GM19455 (cell line): ENCODE results near the gene ARHGEF38.
"Not testable (repeated sequence)": the region's sequence is repeated elsewhere in the genome, so short reads cannot be mapped to it uniquely, and the experiment has no call there.

ENCODE experiments used
- ATAC-seq: cut with Tn5 transposase; IDR thresholded peaks from one replicate; pipeline ENCODE4 v1.9.1; 2021; ENCODE audit not compliant: unreplicated experiment

The ARHGEF38 gene

DNA sequence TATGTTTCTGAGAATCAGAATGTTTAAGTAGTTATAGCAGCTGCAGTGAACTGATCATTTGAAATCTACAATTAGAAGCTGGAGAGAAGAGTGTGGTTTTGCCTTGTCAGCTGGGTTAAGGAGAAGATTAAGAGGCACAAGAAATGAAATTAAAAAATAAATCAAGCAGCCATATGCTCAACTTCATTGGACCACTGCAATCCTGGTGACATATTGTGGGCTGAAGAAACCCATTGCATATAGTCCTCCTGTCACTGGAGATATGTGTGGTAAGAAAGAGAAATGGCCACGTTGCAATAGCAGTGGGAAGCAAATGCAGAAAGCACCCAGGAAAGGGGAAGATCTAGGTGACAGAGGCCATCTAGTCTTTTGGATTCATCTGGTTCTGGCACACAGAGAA is 93.0 kb downstream of the ARHGEF38 start:
- no peak for ATAC-seq

DNA sequence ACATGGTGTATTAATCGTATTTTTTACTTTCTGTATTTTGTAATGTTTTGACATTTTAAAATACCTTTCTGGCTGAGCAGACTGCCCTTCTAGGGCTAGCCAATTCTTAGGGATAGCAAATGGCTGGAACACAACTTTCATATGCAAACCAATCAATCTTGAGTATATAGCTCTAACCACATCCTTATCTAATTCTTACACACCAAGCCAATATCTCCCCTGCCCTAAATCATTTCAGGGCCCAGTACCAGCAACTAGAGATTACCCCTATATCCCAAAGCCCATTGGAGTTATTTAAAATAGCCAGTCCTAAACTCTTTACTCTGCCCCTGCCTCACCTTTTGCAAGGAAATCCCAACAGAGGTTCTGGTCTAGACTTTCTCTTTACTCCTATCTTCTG is 97.8 kb downstream of the ARHGEF38 start:
- ATAC-seq, result no peak

DNA sequence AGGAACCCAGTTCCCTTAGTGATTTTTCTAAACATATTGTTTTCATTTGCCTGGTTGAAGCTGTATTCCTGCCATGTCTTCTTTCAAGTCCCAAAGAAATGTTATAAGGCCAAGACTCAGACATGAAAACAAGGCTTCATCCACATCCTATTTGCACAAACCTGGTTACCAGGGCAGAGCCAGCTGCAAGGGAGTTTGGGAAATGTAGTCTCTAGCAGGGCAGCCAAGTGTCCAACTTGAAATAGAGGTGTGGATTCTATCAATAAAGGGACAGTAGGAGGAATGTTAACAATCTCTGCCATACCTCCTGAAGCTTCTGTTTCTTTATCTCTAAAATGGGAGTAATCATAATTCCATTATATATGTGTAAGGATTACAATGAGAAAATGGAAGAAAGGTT is 99.5 kb downstream of the ARHGEF38 start:
- no peak for ATAC-seq

DNA sequence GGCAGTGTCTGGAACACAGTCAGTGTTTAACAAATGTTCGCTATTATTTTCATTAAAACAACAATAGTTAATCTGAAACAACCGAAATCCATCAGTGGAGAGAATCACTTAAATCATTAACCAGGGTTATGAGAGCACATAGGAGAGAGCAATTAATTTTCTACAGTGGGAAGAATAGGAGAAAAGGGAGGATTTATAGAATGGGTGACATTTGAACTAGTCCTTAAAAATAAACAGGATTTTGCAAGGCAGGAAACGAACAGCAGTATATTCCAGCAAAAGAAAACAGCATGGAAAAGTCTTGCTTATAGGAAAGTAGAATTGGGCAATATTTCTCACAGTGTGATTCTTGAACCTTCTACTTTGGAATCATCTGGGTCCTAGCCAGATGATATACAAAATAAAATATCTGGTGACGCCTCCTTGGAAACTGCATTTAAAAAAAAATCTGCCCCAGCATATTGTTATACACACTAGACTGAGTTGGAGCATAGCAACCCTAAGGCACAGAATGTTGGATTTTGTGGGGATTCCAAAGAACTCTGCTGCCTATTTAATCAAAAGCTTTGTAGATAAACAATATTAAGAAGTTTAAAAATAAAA is 100.0 kb downstream of the ARHGEF38 start:
- no peak for ATAC-seq

DNA sequence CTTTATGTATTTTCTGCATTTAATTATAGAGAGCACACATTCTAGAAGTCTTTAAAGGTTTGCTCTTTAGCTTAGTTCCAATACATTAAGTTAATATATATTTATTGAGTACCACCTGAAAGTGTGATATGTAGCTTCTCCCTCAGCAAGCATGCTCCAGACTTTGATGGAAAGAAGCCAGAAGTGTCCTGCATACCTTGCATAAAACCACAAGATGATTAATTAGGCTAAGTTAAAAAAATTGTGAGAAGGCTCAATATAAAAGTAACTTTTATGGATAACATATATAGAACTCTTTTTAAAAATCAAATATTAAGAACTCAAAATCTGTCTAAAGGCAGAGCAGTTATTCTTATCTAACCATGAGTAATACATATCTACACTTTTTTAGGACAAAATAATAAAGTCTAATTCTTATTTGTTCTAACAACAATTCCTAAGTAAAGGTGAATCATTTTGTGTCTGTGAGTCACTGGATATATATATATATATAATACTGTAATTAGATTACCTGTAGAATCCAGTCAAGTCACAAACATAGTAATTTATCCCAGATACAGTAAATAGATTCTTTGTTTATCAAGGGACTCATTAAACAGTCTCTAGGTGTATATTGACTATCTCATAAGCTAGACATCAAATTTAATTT is 104.8 kb downstream of the ARHGEF38 start:
- no peak for ATAC-seq

DNA sequence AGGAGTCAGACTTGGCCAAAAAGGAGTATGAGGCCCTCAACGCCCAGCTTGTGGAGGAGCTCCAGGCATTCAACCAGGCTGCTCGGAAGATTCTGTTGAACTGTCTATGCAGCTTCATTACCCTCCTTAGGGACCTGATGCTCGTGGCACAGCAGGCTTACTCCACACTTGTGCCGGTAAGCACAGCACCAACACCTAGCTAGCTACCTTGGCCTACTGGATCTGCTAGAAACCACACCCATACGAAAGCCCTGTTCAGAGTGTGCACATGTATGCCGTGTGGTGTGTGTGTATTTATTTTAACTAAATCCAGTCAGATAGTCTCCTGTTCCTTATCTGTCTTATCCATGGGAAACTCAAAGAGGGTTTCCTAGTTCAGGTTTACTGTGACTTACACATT is 106.8 kb downstream of the ARHGEF38 start:
- ATAC-seq, result no peak

DNA sequence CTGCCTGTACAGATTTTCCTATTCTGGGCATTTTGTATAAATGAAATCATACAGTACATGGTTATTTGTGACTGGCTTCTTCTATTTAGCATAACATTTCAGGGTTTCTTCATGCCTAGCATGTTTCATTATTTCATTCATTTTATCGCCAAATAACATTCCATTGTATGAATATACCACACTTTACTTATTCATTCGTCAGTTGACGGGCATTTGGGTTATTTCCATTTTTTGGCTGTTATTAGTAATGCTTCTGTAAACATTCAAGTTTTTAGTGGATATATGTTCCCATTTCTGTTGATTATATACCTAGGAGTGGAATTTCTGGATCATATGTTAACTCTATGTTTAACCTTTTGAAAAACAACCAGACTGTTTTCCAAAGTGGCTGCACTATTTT is 108.6 kb downstream of the ARHGEF38 start:
- ATAC-seq, result no peak

DNA sequence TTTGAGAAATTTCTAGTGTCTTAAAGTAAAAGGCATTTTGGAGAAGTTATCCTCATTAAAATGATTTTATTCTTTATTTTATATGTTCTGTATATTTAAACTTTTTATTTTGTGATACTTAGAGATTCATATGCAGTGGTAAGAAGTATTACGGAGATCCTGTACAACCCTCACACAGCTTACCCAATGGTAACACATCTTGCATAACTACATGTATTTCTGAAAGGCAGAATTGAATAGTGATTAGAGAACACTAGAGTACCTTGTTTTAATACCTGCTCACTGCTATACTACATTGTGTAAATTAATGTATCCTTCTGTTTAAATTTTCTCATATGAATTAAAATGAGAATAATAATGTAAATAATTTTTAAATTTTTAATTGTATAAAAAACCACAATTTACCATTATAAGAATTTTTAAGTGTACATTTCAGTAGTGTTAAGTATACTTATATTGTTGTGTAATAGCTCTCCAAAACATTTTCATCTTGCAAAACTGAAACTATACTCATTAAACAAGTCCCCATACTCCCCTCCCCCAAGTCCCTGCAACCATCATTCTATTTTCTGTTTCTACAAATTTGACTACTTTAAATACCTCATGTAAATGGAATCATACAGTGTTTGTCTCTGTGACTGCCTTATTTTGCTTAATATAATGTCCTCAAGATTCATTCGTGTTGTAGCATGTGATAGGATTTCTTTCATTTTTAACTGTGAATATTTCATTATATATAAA is 110.7 kb downstream of the ARHGEF38 start:
- no peak for ATAC-seq

DNA sequence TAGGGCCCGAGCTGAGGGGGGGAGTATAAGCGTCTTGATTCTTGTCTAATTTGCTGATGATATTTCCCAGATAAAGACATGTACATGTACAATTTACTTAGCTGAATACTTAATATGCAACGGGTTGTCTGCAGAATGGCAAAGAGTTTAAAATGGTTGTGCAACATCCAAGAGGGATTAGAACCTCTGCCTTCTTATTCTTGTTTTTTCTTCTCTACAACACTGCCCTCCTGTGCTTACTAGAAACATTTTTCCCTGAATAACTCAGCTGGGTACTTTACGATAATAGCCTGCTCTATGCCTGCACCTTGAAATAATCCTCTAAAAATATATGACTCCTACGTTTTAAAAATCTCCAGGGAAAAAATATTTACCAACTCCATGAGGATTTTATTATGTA is 114.3 kb downstream of the ARHGEF38 start:
- no peak for ATAC-seq

DNA sequence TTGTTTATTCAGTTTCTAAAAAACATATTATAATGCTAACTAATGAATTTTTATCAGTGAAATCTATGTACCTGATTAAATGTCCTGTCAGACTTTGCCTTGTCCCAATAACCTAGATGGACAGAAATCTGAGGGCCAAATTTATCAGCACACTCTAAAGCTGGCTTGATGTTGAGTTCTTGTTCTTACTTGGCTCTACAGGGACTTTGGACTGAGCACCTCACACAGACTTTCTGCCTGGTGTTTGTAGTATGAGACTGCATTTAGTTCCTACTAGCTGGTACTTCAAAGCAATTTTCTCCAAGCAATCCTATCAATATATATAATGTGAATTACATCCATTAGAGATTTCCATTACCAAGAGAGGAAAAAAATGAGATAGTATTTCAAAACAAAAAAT is 118.3 kb downstream of the ARHGEF38 start:
- ATAC-seq, result no peak

DNA sequence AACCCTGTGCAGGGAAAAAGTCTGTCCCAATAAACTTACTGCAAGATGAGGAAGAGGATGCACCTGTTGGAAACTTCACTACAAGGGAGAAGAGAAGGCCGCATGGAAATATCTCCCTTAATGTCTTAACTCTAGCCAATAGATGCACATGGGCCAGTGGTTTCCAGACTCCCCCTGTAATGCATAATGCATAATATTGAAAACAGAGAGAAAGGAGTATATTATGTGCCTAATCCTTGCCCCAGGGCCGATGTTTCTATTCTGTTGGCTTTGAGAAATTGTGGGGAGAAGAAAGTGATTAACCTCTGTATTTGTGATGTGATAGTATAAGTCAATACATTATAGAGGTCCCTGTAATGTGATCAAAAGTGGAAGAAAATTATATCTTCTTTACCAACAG is 118.9 kb downstream of the ARHGEF38 start:
- no peak for ATAC-seq

DNA sequence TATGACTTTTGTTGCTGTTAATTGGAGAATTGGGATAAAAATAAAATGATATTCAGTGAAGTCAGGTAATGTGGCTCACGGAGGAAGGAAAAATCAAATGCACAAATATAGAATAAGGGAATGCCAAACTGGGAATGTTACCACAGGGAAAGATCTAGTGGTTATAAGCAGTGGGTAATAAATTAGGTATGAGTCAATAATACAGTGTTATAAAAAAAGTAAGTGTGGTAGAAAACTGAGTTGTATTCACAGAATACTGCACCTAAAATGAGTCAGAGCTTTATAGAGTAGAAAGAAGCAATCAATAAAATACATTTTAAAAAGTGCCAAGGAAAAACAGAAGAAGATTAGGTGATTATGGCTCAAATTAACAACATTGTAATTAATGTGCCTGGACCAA is 121.6 kb downstream of the ARHGEF38 start:
- no peak for ATAC-seq

DNA sequence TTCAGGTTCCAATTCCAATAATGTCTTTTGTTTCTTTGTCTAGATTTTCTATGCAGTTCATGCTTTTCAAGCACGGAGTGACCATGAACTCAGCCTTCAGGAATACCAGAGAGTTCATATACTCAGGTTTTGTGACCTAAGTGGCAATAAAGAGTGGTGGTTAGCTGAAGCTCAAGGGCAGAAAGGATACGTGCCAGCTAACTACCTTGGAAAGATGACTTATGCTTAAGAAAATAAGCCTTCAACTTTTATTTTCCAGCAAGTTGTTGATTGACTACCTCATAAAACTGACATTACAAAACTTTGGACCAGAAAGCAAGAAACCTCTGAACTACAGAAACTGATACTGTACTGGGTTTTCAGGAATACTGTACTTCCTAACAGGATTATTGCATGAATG is 125.3 kb downstream of the ARHGEF38 start:
- no peak for ATAC-seq

DNA sequence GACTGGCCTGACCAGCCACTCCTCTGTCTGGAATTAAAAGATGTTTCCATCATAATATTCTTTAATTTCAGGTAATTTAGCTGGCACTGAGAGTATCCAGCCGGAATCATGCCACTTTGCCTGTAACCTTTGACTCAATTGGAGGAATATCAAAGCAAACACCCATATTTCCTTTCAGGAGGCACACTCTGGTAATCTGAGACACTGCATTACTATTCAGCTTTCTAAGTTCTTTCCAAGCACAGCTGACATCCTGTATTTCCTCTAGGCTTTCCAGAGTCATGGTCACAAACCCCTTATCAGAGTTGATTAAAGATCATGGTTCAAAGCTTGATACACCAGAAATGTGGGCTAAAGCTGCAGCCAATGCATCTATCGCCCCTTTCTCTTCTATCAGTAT is 126.8 kb downstream of the ARHGEF38 start:
- ATAC-seq, result no peak

DNA sequence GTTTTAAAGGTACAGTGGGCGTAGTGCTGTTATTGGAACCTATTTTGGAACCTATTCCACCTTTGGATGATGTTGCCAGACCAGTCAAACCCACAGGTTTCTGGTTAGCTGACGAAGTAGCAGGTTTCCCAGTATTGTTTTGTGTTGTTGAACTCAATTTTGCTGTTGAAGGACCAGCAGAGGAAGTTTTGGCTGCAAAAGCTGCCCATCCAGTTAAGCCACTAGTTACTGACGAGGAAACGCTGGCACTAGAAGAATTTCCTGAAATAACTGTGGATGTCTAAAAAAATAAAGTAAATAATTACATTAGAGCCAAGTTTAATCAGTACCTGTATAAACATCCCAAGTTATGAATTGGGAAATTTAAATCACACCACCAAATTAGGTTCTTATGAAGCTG is 130.6 kb downstream of the ARHGEF38 start:
- ATAC-seq, result no peak

DNA sequence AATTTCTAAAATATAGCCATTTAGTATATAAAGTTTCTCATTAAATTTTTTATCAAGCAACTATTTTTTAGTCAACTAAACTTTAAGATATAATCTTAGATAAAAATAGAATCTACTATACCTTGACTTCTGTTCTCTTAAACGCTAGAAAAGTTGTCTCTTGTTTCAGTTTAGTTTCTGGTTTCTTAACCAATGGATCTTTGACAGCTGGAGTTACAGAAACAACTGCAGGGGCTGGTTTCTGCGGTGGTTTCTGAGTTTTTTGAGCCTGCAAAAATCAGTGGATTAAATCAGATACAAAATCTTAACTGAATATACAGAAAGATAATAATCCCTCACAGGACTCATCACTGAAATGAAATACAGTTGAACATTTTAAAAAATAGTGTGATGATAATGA is 134.2 kb downstream of the ARHGEF38 start:
- no peak for ATAC-seq

DNA sequence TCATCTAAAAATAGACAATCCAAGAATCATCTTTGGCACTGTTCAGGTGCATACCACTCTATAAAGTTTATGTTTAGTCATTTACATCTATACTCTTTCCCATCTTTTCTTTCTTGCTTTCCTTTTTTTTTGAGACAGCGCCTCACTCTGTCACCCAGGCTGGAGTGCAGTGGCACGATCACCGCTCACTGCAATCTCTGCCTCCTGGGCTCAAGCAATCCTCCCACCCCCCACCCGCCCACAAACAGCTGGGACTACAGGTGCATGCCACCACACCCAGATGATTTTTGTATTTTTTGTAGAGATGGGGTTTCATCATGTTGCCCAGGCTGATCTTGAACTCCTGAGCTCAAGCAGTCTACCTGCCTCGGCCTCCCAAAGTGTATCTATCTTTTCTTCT is 142.4 kb downstream of the ARHGEF38 start:
- not testable (repeated sequence) for ATAC-seq

DNA sequence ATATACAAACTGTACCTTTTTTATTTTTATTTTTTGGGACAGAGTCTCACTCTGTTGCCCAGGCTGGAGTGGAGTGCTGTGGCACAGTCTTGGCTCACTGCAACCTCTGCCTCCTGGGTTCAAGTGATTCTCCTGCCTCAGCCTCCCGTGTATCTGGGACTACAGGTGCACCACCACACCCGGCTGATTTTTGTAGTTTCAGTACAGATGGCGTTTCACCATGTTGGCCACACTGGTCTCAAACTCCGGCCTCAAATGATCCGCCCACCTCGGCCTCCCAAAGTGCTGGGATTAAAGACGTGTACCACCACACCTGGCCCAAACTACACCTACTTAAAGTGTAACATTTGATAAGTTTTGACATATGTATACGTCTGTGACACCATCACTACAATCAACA is 143.4 kb downstream of the ARHGEF38 start:
- ATAC-seq, result not testable (repeated sequence)

DNA sequence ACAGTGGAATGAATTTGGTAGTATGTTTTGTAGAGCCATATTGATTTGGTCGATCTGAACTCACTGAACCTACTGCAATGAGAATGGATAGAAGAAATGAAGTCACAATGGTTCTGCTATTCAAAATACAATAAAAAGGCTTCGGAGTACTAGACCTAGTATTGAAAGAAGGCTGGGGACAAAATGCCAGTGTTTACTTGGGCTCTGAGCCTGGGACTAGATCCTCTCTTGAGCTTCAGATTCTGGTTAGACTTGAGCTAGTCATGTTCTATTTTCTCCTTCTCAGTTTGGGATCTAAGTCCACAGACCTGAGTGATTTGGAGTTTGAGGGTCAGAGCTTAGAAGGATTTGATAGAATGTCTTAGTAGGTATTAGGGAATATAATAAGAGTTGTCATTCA is 146.2 kb downstream of the ARHGEF38 start:
- ATAC-seq, result no peak

DNA sequence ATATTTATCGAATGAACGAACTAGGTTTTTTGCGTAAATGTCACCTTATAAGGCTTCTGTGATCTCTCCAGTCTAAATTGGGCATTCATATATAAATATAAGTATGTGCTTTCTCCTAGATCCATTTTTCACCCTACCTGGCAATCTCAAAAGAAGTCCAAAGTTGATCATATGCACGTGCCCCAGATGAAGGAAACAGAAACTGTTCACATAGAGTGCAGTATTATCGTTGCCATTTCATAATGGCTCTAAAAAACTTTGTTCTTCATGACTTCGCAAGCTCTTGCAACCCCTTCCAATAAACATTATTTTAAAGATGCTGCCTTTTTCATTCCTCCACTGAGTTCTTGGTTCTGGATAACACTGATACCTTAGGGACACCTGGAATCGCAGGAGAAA is 155.4 kb downstream of the ARHGEF38 start:
- ATAC-seq, result no peak

DNA sequence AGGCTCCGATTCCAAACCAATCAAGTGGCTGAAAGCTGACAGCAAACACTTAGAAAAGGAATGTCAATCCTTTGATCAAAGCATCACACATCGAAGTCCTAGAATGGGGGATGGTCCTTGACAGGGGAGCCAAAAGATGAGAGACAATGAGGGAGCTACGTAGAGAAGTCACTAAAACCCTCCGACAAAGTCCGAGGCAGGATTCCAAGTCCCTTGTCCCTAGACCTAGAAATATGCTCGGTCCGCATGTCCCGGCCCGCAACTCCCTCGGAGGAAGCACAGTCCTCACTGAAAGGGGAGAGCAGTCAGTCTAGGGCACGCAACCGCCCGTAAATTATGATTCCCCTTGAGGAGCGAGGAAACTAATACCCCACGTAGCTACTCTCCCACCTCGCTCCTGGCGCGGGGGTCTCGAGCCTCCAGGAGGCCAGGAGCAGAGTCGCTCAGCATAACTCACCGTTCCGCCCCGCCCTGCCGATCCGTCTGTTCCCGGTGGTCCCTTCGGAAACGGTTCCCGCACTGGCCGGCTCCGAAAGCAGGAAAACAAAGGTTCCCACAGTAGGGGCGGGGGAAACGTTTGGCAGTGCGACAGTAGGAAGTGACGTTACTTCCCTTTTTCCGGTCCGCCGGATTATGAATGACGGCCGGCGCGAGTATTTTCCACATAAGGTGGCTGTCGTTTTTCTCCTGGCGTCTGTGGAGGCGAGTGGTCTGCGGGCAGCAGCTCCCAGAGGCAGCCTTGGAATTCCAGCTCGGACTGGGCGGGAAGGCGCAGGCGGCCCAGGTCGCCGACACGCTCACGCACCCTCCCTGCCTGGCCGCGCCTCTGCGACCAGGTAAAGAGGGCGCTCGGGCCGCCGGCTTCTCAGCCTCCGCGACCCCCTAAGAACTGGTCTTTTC is 156.0 kb downstream of the ARHGEF38 start, which contains the start of the genes GSTCD and INTS12:
GSTCD (plus strand) TSS at position 604 of the 900 bp plus-strand sequence. CDS start 8,830 bp downstream, outside the sequence.
INTS12 (minus strand) TSS at position 509 of the 900 bp plus-strand sequence. CDS start 8,684 bp downstream, outside the sequence.
- ATAC-seq, result peak; percentile 85
